ENCODE measurements around the gene PRKAG1. TPM values are rescaled to one million over a fixed set of nuclear protein-coding genes. Genes with fewer than 3 reads are reported as not detected.

Gene PRKAG1
- total RNA-seq, 1 donor from 2014 or later = 47.1 TPM

DNA sequence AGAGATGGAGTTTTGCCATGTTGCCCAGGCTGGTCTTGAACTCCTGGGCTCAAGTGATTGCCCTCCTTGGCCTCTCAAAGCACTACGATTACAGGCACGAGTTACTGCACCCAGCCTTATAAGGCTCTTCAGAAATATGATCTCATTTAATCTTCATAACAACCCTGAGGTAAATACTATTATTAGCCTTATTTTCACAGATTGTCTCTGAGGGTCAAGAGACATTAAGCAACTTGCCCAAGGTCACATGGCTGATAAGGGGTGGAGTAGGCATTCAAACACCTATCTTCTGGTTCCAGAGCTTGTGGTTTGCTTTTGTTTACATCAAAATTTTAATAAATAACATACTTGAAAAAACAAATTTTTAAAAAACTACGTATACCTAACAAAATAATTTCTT lies 5.1 kb downstream of the PRKAG1 start:
- Histone ChIP-seq H2AFZ (ENCODE audit: low read depth, low read length) (no peak overlapping the region), H3K4me1 (ENCODE audit: insufficient read depth, low read length) (peaks cover 9% of the 10 kb centered on the region), H3K27ac (ENCODE audit: low read depth, low read length) (no peak overlapping the region), H3K4me3 (ENCODE audit: insufficient read depth, low read depth, low read length) (no peak overlapping the region), H3K36me3 (ENCODE audit: insufficient read depth, low read length) (peaks cover 24% of the 10 kb centered on the region), H4K20me1 (ENCODE audit: insufficient read depth, low read length) (peaks cover 22% of the 10 kb centered on the region), H3K4me2 (ENCODE audit: low read length) (no peak overlapping the region), H3K27me3 (ENCODE audit: insufficient read depth, low read length) (no peaks in the 10 kb centered on the region), H3K79me2 (ENCODE audit: insufficient read depth, low read length) (peaks cover 32% of the 10 kb centered on the region), H3K9ac (ENCODE audit: low read length) (no peak overlapping the region), H3K9me3 (ENCODE audit: insufficient read depth, low read depth, low read length) (no peaks in the 10 kb centered on the region)
- H3K27me3 Mint-ChIP-seq (ENCODE audit: low read depth, unreplicated experiment) = no peaks in the 10 kb centered on the region
- H3K27ac Mint-ChIP-seq (ENCODE audit: unreplicated experiment) = no peak overlapping the region
- H3K9me3 Mint-ChIP-seq (ENCODE audit: unreplicated experiment) = no peaks in the 10 kb centered on the region
- no peak for DNase-seq (ENCODE audit: low read depth)
- H3K4me1 Mint-ChIP-seq (ENCODE audit: low read depth, unreplicated experiment) = peaks cover 18% of the 10 kb centered on the region
- TF ChIP-seq EZH2 (IDR thresholded peaks at IDR 0.05; ENCODE audit: insufficient read depth, low read length) = no peak
- TF ChIP-seq, protein P1, sequence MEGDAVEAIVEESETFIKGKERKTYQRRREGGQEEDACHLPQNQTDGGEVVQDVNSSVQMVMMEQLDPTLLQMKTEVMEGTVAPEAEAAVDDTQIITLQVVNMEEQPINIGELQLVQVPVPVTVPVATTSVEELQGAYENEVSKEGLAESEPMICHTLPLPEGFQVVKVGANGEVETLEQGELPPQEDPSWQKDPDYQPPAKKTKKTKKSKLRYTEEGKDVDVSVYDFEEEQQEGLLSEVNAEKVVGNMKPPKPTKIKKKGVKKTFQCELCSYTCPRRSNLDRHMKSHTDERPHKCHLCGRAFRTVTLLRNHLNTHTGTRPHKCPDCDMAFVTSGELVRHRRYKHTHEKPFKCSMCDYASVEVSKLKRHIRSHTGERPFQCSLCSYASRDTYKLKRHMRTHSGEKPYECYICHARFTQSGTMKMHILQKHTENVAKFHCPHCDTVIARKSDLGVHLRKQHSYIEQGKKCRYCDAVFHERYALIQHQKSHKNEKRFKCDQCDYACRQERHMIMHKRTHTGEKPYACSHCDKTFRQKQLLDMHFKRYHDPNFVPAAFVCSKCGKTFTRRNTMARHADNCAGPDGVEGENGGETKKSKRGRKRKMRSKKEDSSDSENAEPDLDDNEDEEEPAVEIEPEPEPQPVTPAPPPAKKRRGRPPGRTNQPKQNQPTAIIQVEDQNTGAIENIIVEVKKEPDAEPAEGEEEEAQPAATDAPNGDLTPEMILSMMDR (IDR thresholded peaks at IDR 0.05; ENCODE audit: insufficient read depth, low read depth, low read length) = no peak
- H3K36me3 Mint-ChIP-seq (ENCODE audit: low read depth, unreplicated experiment) = peaks cover 10% of the 10 kb centered on the region
- no peak for FAIRE-seq
- H3K4me3 Mint-ChIP-seq (ENCODE audit: unreplicated experiment) = no peak overlapping the region

DNA sequence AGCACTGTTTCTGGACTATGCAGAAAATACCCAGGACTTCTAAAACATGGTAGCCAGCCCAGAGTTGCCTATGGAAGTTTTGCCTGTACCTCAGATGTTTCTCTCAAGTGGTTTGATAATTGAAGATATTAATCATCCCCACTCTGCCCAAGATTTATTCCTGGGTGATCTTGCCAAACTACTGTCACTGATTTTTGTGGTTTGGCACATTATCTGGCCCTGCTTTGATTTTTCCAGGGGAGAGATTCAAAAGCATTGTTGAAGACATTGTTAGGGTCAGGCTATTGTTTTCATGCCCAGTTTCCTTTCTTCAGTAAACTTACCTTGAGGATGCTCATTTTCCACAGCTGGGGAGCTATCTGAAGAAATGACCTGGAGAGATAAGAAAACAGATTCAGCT lies 5.8 kb downstream of the PRKAG1 start:
- H2AFZ ChIP-seq (ENCODE audit: low read depth, low read length) = no peak overlapping the region
- no peak overlapping the region for H3K9ac ChIP-seq (ENCODE audit: low read length)
- Mint-ChIP-seq H3K4me1 (ENCODE audit: low read depth, unreplicated experiment) (peaks cover 15% of the 10 kb centered on the region), H3K4me3 (ENCODE audit: unreplicated experiment) (no peak overlapping the region), H3K27me3 (ENCODE audit: low read depth, unreplicated experiment) (no peaks in the 10 kb centered on the region), H3K9me3 (ENCODE audit: unreplicated experiment) (no peaks in the 10 kb centered on the region), H3K27ac (ENCODE audit: unreplicated experiment) (no peak overlapping the region), H3K36me3 (ENCODE audit: low read depth, unreplicated experiment) (peaks cover 10% of the 10 kb centered on the region)
- H3K9me3 ChIP-seq (ENCODE audit: insufficient read depth, low read depth, low read length) = no peaks in the 10 kb centered on the region
- no peak overlapping the region for H3K4me2 ChIP-seq (ENCODE audit: low read length)
- H3K27me3 ChIP-seq (ENCODE audit: insufficient read depth, low read length) = no peaks in the 10 kb centered on the region
- TF ChIP-seq, protein P1 (IDR thresholded peaks at IDR 0.05; ENCODE audit: insufficient read depth, low read depth, low read length) = no peak
- no peak for TF ChIP-seq EZH2 (IDR thresholded peaks at IDR 0.05; ENCODE audit: insufficient read depth, low read length)
- H3K4me3 ChIP-seq (ENCODE audit: insufficient read depth, low read depth, low read length) = no peak overlapping the region
- no peak for DNase-seq (ENCODE audit: low read depth)
- H3K27ac ChIP-seq (ENCODE audit: low read depth, low read length) = no peak overlapping the region
- H3K79me2 ChIP-seq (ENCODE audit: insufficient read depth, low read length) = peaks cover 25% of the 10 kb centered on the region
- peaks cover 8% of the 10 kb centered on the region for H3K4me1 ChIP-seq (ENCODE audit: insufficient read depth, low read length)
- no peak for FAIRE-seq
- peaks cover 25% of the 10 kb centered on the region for H4K20me1 ChIP-seq (ENCODE audit: insufficient read depth, low read length)
- peaks cover 24% of the 10 kb centered on the region for H3K36me3 ChIP-seq (ENCODE audit: insufficient read depth, low read length)

DNA sequence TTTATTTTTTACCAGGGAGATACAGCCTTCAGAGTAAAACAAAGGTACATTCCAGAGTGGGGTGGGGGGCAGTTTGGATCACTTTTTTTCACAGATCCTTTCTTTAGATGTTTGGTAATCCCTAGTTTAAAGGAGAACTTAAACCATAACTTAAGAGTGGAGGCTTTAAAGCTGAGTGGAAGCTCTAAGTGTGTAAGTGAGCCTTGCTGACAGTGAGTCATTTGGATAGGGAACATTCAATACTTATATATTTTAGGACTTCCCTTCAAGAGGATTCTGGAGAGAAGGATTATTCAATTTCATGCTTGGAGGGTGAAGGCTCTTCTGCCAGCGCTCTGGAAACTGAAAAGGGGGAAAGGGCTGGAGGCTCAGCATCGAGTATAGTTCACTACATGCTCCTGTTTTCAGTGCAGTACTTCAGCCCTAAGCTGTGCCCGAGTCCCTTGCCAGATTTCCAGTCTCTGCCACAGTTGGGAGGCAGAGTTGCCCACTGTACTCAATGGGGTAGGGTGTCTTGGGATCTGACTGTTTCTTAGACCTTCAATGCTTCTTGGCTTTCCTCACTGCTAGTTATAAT lies 8.4 kb downstream of the PRKAG1 start:
- H2AFZ ChIP-seq (ENCODE audit: low read depth, low read length) = no peak overlapping the region
- no peak overlapping the region for H3K9ac ChIP-seq (ENCODE audit: low read length)
- no peaks in the 10 kb centered on the region for H3K4me1 ChIP-seq (ENCODE audit: insufficient read depth, low read length)
- Mint-ChIP-seq H3K36me3 (ENCODE audit: low read depth, unreplicated experiment) (peaks cover 6% of the 10 kb centered on the region), H3K27me3 (ENCODE audit: low read depth, unreplicated experiment) (no peaks in the 10 kb centered on the region), H3K4me1 (ENCODE audit: low read depth, unreplicated experiment) (peaks cover 8% of the 10 kb centered on the region), H3K4me3 (ENCODE audit: unreplicated experiment) (no peak overlapping the region), H3K27ac (ENCODE audit: unreplicated experiment) (no peak overlapping the region), H3K9me3 (ENCODE audit: unreplicated experiment) (no peaks in the 10 kb centered on the region)
- no peaks in the 10 kb centered on the region for H3K27me3 ChIP-seq (ENCODE audit: insufficient read depth, low read length)
- H3K79me2 ChIP-seq (ENCODE audit: insufficient read depth, low read length) = peaks cover 8% of the 10 kb centered on the region
- DNase-seq (ENCODE audit: low read depth) (no peak), FAIRE-seq (no peak)
- H4K20me1 ChIP-seq (ENCODE audit: insufficient read depth, low read length) = peaks cover 33% of the 10 kb centered on the region
- peaks cover 31% of the 10 kb centered on the region for H3K36me3 ChIP-seq (ENCODE audit: insufficient read depth, low read length)
- TF ChIP-seq, protein P1 (IDR thresholded peaks at IDR 0.05; ENCODE audit: insufficient read depth, low read depth, low read length) = no peak
- no peak for TF ChIP-seq EZH2 (IDR thresholded peaks at IDR 0.05; ENCODE audit: insufficient read depth, low read length)
- no peaks in the 10 kb centered on the region for H3K9me3 ChIP-seq (ENCODE audit: insufficient read depth, low read depth, low read length)
- no peak overlapping the region for H3K4me3 ChIP-seq (ENCODE audit: insufficient read depth, low read depth, low read length)
- H3K4me2 ChIP-seq (ENCODE audit: low read length) = no peak overlapping the region
- no peak overlapping the region for H3K27ac ChIP-seq (ENCODE audit: low read depth, low read length)

Data from astrocyte (in vitro differentiated cells and primary cell).